Hematopoietic multipotent progenitor cell treated with erythropoietin and hydrocortisone succinate and interleukin-3 and kit ligand, for 15 days (in vitro differentiated cells): ENCODE measurements around the gene ST7.
"Not testable (repeated sequence)": the region's sequence is repeated elsewhere in the genome, so short reads cannot be mapped to it uniquely, and the experiment has no call there.

ENCODE experiments used
- DNase-seq: peaks from one replicate; pipeline ENCODE4 v3.0.0-alpha.2; 2015; ENCODE audit warnings: low spot score

Gene ST7

GRCh38 chr7:117095055-117095454 lies 141.8 kb downstream of the ST7 start:
- DNase-seq = no peak

GRCh38 chr7:117096330-117096729 lies 143.0 kb downstream of the ST7 start:
- no peak for DNase-seq

- DNase-seq = no peak
Measured at GRCh38 chr7:117096942-117097341, 143.6 kb downstream of the ST7 start.

- no peak for DNase-seq
Measured at GRCh38 chr7:117097860-117098259, 144.6 kb downstream of the ST7 start.

- no peak for DNase-seq
Measured at GRCh38 chr7:117098457-117098856, 145.2 kb downstream of the ST7 start.

GRCh38 chr7:117101026-117101425 lies 147.7 kb downstream of the ST7 start:
- no peak for DNase-seq

- no peak for DNase-seq
Measured at GRCh38 chr7:117110480-117111315, 157.4 kb downstream of the ST7 start.

GRCh38 chr7:117111535-117111934 lies 158.2 kb downstream of the ST7 start:
- no peak for DNase-seq

GRCh38 chr7:117112640-117113039 lies 159.3 kb downstream of the ST7 start:
- DNase-seq = no peak

- DNase-seq = no peak
Measured at GRCh38 chr7:117113871-117114270, 160.6 kb downstream of the ST7 start.

GRCh38 chr7:117114272-117114671 lies 161.0 kb downstream of the ST7 start:
- DNase-seq = peak; percentile 25

- no peak for DNase-seq
Measured at GRCh38 chr7:117116211-117116610, 162.9 kb downstream of the ST7 start.

GRCh38 chr7:117117172-117117571 lies 163.9 kb downstream of the ST7 start:
- no peak for DNase-seq

GRCh38 chr7:117118579-117119180 lies 165.4 kb downstream of the ST7 start:
- no peak for DNase-seq

GRCh38 chr7:117119192-117119924 lies 166.1 kb downstream of the ST7 start:
- DNase-seq = peak; percentile 87

- not testable (repeated sequence) for DNase-seq
Measured at GRCh38 chr7:117120321-117120720, 167.0 kb downstream of the ST7 start.

GRCh38 chr7:117122036-117122435 lies 168.7 kb downstream of the ST7 start:
- not testable (repeated sequence) for DNase-seq

- no peak for DNase-seq
Measured at GRCh38 chr7:117122536-117122935, 169.2 kb downstream of the ST7 start.

GRCh38 chr7:117123311-117123926 lies 170.1 kb downstream of the ST7 start:
- DNase-seq = no peak

- peak; percentile 71 for DNase-seq
Measured at GRCh38 chr7:117124591-117125220, 171.4 kb downstream of the ST7 start.

GRCh38 chr7:117126676-117127075 lies 173.4 kb downstream of the ST7 start:
- DNase-seq = no peak

- DNase-seq = peak; percentile 76
Measured at GRCh38 chr7:117127585-117128168, 174.4 kb downstream of the ST7 start.
